HK-2 (cell line): Measurements from ENCODE around the gene NR0B2.

Source experiments
- DNase-seq: peaks from one replicate; pipeline ENCODE4 v3.0.0-alpha.2; 2018; ENCODE audit not compliant: unreplicated experiment

The NR0B2 gene

DNA sequence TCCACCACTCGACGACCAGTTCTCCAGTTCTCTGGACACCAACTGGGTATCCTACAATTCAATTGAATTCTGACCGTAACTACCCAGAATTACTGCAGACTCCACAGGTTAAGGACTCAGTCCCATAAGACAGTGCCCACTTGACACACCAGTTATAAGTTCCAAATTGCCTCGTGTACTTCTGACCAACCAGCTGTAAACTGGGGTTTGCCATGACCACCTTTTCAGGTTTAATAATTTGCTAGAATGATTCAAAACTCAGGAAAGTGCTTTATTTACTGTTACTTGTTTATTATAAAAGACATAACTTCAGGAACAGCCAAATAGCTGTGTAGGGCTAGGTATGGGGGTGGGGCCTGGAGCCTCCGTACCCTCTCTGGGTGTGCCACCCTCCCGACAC lies 23.0 kb upstream of the NR0B2 start:
- no peak for DNase-seq

DNA sequence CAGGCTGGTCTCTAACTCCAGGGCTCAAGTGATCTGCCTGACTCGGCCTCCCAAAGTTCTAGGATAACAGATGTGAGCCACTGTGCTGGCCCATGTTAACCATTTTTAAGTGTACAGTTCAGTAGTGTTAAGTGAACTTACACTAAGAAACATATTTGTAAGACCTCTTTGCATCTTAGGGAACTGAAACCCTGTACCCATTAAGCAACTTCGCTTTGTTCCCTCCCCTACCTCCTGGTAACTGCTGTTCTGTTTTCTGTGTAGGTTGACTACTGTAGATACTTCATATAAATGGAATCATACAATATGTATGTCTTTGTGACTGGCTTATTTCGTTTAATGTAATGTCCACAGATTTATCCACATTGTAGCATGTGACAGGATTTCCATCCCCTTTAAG lies 18.8 kb upstream of the NR0B2 start:
- no peak for DNase-seq

DNA sequence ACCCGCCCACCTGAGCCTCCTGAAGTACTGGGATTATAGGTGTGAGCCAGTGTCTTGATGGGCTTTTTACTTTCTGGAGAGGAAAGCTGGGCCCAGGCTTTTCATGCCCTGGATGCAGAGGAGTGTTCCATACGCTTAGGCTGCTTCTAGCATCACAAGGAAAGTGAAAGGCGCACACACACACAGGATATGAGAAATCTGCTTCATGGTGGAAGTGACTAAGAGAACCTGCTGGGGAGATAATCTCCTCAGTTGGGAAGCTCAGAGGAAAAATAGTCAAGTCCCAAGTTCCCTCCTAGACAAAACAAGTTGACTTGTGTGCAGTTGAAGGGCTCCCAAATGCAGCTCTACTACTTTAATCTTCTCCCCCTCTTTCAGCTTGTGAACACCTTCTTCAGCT lies 9.9 kb upstream of the NR0B2 start:
- no peak for DNase-seq

DNA sequence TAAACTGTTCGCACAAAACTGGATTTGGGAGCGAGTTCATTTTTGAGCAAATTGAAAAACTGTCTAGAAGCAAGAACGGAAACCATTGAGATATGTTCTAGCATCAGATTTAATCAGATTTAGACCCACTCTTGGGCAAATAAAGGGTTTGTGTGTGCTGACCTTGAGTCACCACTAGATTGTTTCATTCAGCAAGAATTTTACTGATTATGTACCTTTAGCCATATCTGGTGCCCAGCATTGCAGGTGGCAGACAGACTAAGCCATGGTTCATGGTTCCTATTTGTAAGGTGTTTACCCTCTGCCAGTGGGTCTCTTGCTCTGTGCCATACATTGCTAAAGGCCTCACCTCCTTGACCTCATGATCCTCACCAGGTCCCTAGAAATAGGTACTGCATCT lies 9.1 kb upstream of the NR0B2 start:
- DNase-seq, result no peak

DNA sequence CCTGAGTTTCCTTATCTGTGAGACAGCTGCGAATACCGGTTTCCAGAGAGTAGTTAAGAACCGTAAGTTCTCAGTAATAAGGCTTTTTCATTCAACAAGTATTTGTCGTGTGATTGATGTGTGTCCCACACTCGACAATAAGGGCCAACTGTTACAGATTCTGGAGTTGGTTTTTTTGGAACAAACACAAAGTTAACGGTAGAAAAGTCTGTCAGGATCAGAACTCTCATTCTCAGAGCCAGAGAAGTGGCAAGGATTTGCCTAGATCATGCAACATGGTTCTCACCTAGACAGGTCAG lies 8.6 kb upstream of the NR0B2 start:
- DNase-seq, result no peak

DNA sequence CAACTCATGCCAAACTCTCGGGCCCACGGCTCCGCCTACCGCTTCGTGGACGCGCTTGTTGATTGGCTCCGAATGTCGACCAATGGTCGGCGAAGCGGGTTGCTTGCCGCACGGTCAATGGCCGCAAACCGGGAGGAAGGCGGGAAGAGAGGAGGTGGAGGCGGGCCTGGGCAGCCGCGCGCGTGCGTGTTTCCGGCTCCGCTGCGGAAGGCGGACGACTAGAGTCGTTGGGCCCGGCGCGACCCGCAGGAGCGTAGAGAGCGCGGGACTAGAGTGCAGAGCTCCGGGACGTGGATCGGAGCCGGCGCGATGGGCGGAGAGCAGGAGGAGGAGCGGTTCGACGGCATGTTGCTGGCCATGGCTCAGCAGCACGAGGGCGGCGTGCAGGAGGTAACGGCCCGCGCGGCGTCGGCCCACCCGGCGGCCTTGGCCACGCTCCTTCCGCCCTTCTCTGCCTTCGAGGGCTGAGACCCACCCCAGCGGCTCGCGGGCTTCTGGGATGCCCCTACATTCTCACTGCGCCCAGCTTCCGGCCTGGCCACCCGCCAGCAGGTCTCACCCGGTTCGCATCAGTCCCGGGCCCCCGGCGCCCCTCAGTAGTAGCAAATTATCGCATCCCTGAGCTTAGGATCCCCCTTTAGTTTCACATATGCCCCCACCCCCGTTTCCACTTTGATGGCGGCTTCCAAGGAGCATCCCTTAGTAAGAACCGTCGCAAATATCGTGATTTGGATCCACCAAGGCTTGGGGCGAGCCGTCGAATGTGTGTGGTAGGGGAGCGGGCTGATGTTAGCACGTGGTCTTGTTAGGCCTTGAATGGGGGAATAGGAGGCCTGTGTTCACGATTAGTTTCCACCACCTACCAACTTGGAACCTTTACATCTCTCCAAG lies 8.0 kb upstream of the NR0B2 start, which contains the start of gene NUDC:
TSS of gene NUDC (plus strand) at position 204 of the 891 bp plus-strand sequence. CDS start at position 310, 106 bp downstream.
- DNase-seq, result peak; percentile 97

DNA sequence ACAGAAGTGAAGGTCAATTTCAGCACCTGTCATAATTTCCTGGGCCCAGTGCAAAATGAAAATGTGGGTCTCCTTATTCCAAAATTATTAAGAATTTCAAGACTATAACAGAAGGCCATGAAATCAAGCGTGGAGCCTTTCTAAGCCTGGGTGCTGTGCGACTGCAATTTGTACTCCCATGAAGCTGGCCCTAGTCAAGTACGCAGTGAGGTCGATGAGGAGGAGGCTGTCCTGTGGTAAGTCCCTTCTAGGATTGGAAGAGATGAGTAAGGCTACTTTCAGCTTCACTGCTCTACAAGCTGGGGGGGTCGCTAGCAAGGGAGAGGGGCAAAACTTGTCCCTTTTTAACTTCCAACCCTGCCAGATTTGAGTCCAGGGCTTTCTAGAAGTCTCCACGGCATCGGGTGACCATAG lies 7.4 kb upstream of the NR0B2 start:
- DNase-seq, result no peak

DNA sequence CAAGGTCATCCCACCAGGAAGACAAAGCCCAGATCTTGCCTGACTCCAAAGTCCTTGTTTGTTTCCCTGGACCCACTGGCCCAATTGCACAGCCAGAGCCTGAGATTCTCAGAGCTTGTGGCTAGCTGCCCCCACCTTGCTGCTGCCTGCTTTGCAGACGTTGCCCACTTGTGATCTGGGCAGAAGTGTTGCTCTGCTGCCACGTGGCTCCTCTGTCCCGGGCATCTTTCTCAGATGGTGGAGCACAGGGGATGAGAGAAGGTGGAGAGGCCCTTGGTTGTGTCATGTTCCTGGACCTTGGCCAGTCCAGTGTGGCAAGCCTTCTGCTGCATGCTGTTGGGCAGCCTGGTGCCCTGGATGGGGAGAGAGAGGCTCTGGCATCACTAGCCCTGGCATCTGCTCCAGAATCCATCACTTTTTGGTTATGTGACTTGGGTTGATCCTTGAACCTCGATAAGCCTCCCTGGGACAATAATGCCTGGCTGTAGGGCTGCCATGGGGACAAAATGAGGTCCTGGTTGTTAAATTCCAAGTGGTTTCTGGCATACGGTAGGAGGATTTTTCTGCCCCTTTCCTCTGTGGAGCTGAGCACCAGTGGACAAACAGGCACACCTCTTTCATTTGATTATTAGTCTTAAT lies 1.5 kb upstream of the NR0B2 start:
- no peak for DNase-seq

DNA sequence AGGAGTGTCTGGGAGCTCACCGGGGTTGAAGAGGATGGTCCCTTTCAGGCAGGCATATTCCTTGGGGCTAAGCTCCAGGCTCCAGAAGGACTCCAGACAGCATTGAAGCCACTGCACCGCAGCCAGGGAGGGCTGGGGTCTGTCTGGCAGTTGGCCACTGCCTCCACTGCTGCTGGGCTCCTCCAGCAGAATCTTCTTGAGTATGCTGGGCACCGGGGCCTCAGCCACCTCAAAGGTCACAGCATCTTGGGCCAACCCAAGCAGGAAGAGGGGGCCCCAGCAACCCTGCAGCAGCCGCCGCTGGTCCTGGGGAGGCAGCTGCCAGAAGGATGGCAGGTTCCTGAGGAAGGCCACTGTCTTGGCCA lies 404 bp downstream of the NR0B2 start:
- no peak for DNase-seq

DNA sequence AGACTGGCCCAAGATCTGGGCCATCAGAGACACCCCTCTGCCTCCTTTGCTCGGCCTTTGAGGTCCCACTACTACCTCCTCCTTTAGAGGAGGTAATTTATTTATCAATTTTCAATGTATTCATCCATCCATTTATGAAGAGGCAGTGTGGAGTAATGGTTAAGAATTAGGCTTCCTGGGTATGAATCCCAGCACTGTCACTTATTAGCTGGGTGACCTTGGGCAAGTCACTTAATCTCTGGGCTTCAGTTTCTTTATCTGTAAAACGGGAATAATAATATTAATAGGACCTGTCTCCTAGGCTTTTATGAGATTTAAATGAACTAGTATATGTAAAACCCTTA lies 1.7 kb downstream of the NR0B2 start:
- no peak for DNase-seq

DNA sequence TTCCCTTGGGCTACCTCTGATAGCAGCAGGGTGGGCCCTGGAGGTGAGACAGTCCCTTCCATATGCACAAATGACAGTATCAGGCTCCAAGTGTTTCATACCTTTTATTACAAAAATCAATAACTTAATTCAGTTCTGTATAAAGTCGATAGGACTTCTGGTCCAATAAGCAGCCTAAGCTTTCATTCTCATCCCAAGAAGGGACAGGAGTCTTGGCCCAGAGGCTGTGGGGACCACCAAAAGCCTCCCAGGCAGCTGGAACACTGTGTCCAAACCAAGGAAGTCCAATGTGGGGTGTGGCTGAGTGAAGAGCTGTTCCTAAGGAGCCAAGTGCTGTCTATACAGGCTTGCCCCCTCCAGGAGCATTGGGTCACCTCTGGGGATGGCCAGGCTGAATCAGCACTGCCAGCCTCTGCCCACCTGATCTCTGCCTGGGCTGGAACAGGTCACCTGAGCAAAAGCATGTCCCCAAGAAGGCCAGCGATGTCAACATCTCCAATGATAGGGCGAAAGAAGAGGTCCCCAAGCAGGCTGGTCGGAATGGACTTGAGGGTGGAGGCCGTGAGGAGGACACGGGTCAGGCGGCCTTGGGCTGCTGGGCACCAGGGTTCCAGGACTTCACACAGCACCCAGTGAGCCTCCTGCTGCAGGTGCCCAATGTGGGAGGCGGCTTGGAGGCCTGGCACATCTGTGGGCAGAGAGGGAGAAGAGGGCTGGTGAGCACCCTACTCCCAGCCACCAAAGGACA lies 2.2 kb downstream of the NR0B2 start:
- no peak for DNase-seq

DNA sequence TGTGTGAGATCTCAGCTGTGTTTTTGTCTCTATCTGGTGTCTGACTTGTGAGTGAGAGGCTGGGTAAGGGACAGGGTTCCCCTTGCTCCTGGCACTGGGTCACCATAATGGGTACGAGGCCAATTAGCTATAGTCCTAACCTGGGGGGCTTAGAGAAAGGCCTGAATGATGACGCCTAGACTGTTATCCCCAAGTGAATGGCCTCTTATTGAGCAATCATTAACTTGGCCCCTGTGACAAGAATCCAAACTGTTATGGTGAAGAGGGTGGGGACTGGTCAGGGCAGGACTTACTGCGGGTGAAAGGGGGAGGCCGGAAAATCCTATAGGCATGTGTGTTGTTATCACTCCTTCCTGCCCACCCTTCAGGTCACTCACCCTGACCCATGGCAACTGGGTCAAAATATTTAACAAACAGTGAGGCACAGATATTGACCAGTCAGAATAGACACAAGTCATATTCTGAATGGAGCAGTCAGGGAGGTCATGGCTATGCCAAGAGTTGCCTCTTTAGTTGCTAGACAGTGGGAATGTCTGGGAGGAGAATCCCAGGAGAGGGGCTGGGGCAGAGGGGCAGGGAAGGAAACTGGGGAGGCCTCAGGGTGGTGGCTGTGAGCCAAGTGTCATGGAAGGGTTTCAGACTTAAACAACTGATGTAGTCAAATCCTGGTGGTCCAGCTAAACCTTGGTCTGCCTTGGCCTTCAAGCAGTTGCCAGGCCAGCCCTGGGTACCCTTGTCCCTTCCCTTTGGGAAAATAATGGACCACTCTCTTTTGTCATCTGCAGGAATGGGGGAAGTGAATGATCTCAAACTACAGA lies 3.2 kb downstream of the NR0B2 start:
- DNase-seq, result no peak

DNA sequence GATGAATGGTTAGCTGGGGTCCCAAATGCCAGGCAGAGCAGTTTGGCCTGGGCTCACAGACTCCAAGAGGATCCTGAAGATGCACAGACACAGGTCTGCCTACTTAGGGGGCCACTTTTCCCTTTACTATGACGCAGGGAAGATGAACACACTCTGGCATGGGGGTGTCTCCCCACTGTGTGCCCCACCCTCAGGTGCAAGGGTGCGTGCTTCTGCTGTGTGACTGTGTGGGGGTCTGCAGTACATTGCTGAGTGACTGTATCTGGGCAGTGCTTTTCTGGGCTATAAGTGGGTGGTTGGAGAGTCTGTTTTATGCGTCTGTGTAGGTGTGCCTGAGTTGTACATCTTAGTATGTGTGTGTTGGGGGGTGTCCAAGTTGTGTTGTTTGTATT lies 3.8 kb downstream of the NR0B2 start:
- DNase-seq, result no peak

DNA sequence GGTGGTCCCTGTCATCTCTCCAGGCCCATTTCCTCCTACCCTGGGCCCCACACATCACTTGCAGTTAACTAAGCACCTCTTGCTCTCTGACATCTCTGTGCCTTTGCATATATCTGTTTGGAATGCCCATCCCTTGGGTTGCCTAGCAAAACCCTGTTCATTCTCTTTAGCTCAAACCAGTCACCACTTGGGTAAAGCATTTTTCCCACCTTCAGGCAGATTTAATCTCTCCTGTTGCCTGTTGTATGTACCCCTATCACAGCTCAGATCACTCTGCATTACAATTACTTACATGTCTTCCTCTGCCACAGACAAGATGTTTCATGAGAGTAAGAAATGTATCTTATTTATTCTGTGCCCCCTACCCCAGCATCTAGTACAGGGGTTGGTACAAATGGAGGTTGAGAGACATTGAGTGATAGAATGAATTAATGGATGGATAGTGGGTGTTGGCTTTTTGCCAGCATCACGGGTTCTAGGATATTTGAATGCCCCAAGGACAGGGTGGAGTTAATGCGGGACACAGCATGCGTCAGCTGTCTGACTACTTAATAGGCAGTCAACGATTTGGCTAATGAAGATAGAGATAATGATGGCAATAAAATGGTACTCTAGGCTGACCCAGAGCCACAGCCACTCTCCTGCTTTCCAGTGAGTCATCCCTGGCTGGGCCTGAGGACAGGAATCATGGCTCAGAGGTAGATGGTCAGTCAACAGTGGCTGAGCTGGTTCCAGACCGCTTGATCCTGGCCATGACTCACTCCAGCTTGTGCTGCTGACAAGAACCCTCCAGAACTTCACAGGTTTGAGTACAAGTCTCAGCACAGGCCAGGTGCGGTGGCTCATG lies 6.5 kb downstream of the NR0B2 start:
- peak; percentile 83 for DNase-seq

DNA sequence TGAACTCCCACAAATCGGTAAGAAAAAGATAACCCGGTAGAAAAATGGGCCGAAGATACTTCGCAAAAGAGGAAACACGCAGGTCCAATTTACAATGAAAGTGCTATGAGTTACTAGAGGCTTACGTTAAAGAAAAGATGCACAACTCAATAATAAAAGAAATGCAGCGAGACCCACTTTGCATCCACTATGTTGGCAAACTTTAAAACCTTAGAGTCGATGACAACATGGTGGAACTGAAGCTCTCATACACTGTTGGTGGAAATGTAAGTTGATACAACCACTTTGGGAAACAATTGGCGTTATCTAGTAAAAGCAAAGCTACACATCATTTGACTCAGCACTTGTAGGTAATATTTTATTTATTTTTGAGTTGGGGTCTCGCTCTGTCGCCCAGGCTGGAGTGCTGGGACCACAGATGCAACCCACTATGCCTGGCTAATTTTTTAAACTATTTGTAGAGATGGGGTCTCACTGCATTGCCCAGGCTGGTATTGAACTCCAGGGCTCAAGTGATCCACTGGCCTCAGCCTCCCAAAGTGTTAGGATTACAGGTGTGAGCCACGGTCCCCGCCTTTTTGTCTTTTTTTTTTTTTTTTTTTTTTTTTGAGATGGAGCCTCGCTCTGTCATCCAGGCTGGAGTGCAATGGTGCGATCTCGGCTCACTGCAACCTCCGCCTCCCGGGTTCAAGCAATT lies 12.8 kb downstream of the NR0B2 start:
- DNase-seq, result no peak

DNA sequence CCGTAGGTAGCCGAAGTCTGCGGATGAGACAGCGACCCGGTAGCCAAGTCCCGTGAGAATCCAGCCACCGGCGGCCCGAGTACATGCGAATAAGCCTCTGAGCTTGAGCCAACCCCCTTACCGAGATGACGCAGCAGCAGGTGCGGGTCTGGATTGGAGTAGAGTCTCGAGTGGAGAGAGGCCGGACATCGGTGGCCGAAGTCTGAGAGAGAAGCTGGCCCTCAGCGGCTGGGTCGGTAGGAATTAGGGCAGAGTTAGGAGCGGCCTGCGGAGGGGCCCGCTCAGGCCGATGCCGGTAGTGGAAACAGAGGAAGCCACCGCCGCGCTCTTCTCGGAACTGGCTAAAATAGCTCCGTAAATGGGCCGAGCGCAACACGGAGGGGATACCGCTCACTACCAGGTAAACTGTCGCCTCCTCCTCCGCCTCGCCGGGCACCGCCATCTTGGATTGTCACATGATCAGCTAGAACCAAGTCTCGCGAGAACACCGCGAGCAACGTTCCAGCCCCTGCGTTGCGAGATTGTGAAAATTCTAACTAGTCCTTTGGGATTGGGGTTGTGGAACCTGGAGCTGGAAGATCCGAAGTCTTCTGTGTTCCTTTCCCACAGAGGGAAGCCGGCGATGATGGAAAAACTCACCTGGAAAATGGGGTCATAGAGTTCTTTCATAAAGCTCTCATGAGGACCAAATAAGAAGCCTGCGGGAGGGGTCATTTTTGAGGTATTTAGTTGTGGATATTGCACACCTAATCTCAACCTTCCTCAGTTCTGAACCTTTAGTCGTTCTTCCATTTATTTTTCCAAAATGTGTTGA lies 13.6 kb downstream of the NR0B2 start, which contains the start of gene GPATCH3:
TSS of gene GPATCH3 (minus strand) at position 467 of the 814 bp plus-strand sequence. CDS start at position 442, 25 bp downstream.
- peak; percentile 92 for DNase-seq

DNA sequence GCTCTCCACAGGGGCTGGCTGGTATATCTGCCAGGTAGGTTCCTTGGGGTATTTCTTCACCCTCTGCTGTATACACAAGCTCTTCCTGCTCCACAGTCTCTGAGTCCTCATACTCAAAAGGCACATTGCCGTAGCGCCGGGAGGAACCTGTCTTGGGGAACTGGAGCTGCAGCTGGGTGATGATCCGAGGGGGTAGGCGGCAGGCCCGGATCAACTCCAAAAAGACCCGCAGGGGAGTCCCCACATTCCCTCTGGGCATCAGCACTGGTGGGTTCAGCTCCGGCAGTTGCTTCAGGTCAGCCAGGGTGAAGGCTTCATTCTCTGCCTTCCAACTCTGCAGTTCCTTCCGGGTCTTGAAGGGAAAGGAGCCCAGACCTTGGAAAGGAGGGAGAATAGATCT lies 16.4 kb downstream of the NR0B2 start:
- no peak for DNase-seq

DNA sequence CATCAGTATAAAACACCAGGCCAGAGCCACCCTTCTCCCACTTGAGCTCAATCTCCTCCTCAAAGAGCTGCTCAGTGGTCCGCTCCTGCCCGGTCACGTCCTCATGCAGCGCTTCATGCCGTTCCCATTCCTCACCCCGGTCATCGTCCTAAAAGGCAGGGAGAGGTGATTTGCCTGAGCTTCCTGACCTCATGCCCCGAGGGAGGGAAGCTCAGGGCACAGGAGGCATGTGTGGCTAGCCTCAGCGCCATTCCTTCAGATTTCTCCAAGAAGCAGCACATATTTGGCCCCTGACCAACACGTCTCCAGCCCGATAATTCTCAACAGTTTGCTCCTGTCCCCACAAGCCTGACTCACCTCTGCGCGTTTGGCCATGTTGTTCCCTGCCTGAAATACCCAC lies 19.5 kb downstream of the NR0B2 start:
- no peak for DNase-seq

DNA sequence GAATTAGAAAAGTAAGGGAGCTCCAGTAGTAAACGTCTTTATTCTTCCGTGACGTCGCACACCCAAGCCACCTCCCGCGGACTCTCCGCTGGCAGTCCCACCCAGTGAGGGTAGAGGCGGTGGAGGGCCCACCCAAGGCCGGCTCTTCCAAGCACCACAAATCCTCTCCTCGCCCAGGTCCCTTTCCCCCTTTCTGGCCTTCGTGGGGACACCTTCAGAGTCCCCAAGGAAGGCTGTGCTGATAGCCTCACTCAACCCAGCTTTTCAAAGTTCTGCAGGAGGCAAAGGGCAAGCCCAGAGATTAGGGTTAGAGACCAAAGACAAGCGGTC lies 23.3 kb downstream of the NR0B2 start:
- no peak for DNase-seq
